GM12872 (cell line): Measurements from ENCODE around the gene CD276.

Source experiments
- CTCF ChIP-seq: IDR thresholded peaks from 3 replicates; pipeline ENCODE4 v1.5.1; 2011; ENCODE audit warnings: low read depth, mild to moderate bottlenecking, low read length, moderate library complexity; ENCODE audit not compliant: insufficient read depth

The CD276 gene

GRCh38 chr15:73686781-73687256 is 2.6 kb downstream of the CD276 start:
- TF ChIP-seq CTCF, result no peak

GRCh38 chr15:73687351-73687750 is 3.2 kb downstream of the CD276 start:
- no peak for TF ChIP-seq CTCF

DNA sequence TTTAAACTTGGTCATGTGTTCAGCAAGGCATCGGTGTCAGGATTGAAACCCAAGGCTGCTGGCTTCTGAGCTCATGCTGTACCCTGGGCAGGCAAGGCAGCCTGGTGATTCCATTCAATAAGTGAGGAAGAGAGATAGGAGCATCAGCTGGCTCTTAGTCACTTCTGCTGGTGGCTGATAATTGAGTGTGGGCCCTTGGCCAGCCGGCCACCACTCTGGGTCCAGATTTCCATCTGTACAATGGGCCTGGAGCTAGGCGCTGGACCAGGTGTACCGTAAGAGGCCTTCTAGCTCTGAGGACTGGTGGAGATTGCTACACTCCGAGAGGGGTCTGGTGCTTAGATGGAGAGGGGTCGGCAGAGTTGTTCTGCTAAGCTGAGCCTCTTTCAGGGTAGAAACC is 4.3 kb downstream of the CD276 start:
- no peak for TF ChIP-seq CTCF

DNA sequence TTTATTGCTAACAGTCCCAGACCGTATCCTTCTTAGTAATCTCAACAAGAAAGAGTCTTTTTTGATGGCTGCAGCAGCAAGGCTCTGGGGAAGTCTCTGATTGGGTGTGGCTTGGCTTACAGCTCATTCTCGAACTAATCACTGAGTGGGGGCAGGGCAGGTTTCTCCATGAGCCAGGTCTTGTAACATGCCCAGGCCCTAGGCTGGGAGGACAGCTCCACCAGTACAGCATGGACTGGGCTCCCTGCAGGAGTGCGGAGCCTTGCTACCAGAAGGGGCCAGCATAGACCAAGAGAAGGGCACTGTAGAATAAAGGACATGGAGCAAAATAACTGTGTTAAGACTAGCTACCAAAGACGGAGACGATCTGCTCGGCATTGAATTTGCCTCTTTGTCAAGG is 7.2 kb downstream of the CD276 start:
- TF ChIP-seq CTCF, result no peak

DNA sequence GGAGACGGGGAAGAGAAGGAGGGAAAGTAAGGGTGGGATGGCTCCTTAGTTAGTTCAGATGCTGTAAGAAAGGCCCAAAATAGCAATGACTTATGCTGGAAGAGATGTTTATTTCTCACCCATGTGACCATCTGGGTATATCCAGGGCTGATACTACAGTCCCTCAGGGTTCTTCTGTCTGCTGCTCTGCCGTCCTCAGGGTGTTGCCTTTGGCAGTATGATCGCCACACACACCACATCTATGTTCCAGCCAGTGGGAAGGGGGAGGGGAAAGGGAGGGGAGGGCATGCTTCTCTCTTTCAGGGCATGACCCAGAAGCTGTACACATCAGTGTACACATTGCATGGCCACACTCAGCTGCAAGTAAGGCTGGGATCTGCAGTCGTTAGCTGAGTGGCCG is 10.2 kb downstream of the CD276 start:
- no peak for TF ChIP-seq CTCF

GRCh38 chr15:73695773-73696640 is 11.8 kb downstream of the CD276 start:
- TF ChIP-seq CTCF, result no peak

- no peak for TF ChIP-seq CTCF
These were observed 12.4 kb downstream of the CD276 start for GRCh38 chr15:73696641-73697001.
